WERI-Rb-1 (cell line): ENCODE data around the gene CCDC24.

Experiments used
- DNase-seq: peaks from one replicate; pipeline ENCODE4 v3.0.0-alpha.2; 2020
- H3K27ac ChIP-seq: fragments of 250-450 bp; sonication (Bioruptor Pico); 2 replicates; pipeline ENCODE4 v1.5.1; 2020; ENCODE audit warnings: mild to moderate bottlenecking, moderate library complexity
- H3K27me3 ChIP-seq: fragments of 250-450 bp; sonication (Bioruptor Pico); 2 replicates; pipeline ENCODE4 v1.5.1; 2021; ENCODE audit warnings: mild to moderate bottlenecking, low read depth, moderate library complexity; ENCODE audit not compliant: insufficient read depth, severe bottlenecking
- H3K36me3 ChIP-seq: fragments of 250-450 bp; sonication (Bioruptor Pico); 2 replicates; pipeline ENCODE4 v1.5.1; 2020; ENCODE audit warnings: mild to moderate bottlenecking, moderate library complexity
- H3K4me3 ChIP-seq: 2 replicates; pipeline ENCODE4 v1.5.1; 2011; ENCODE audit warnings: low read depth, mild to moderate bottlenecking, control low read depth, low read length
- H3K9me3 ChIP-seq: fragments of 250-450 bp; sonication (Bioruptor Pico); 2 replicates; pipeline ENCODE4 v1.5.1; 2021; ENCODE audit warnings: mild to moderate bottlenecking, moderate library complexity; ENCODE audit not compliant: severe bottlenecking
- CTCF ChIP-seq: IDR thresholded peaks from 2 replicates; pipeline ENCODE4 v1.5.1; 2011; ENCODE audit warnings: low read depth, mild to moderate bottlenecking, control low read depth, inconsistent platforms, low read length

CCDC24 gene

GRCh38 chr1:44010935-44011471 is 19.6 kb downstream of the CCDC24 start:
- Histone ChIP-seq H3K27ac (no peak overlapping the region), H3K9me3 (no peaks in the 10 kb centered on the region), H3K36me3 (no peaks in the 10 kb centered on the region), H3K4me3 (no peak overlapping the region), H3K27me3 (no peaks in the 10 kb centered on the region)
- TF ChIP-seq CTCF, result no peak
- no peak for DNase-seq

GRCh38 chr1:44012404-44012803 is 21.0 kb downstream of the CCDC24 start:
- H3K4me3 ChIP-seq, result no peak overlapping the region
- DNase-seq, result no peak
- no peak for TF ChIP-seq CTCF
- no peak overlapping the region; the same call in 1 of the 2 replicates for H3K27ac ChIP-seq
- no peaks in the 10 kb centered on the region for H3K36me3 ChIP-seq
- H3K27me3 ChIP-seq, result no peaks in the 10 kb centered on the region
- no peaks in the 10 kb centered on the region for H3K9me3 ChIP-seq

GRCh38 chr1:44012941-44013609 is 21.7 kb downstream of the CCDC24 start:
- DNase-seq, result peak; percentile 79
- H3K27ac ChIP-seq, result peak overlapping the region; percentile 82
- H3K4me3 ChIP-seq, result no peak overlapping the region
- H3K9me3 ChIP-seq, result no peaks in the 10 kb centered on the region
- H3K36me3 ChIP-seq, result no peaks in the 10 kb centered on the region
- no peak for TF ChIP-seq CTCF
- H3K27me3 ChIP-seq, result no peaks in the 10 kb centered on the region

GRCh38 chr1:44013949-44014348 is 22.6 kb downstream of the CCDC24 start:
- H3K36me3 ChIP-seq, result no peaks in the 10 kb centered on the region
- H3K9me3 ChIP-seq, result no peaks in the 10 kb centered on the region
- H3K4me3 ChIP-seq, result no peak overlapping the region
- peak overlapping the region; percentile 82 for H3K27ac ChIP-seq
- no peaks in the 10 kb centered on the region for H3K27me3 ChIP-seq
- no peak for TF ChIP-seq CTCF
- DNase-seq, result peak; percentile 59

GRCh38 chr1:44014365-44015104 is 23.1 kb downstream of the CCDC24 start:
- H3K27me3 ChIP-seq, result no peaks in the 10 kb centered on the region
- TF ChIP-seq CTCF, result no peak
- H3K9me3 ChIP-seq, result no peaks in the 10 kb centered on the region

More at GRCh38 chr1:44014365-44015104, 23.1 kb downstream of the CCDC24 start:
- no peak overlapping the region for H3K4me3 ChIP-seq
- H3K36me3 ChIP-seq, result no peaks in the 10 kb centered on the region
- DNase-seq, result peak; percentile 68
- H3K27ac ChIP-seq, result peak overlapping the region; percentile 82
